C4-2B (cell line): ENCODE measurements around the gene SAXO2.
"Not testable (repeated sequence)": the region's sequence is repeated elsewhere in the genome, so short reads cannot be mapped to it uniquely, and the experiment has no call there.

Source experiments
- H3K27ac ChIP-seq: fragments of 450-650 bp; 2 replicates; pipeline ENCODE4 v1.5.1; 2017
- CTCF ChIP-seq: fragments of 450-650 bp; conservative IDR thresholded peaks from 2 replicates; pipeline ENCODE4 v1.5.1; 2017; ENCODE audit warnings: mild to moderate bottlenecking
- ZFX ChIP-seq: fragments of 450-650 bp; IDR thresholded peaks from 2 replicates; pipeline ENCODE4 v1.6.1; 2017

Gene SAXO2

GRCh38 chr15:82309802-82310201 lies 47.2 kb downstream of the SAXO2 start:
- no peak for TF ChIP-seq CTCF
- no peak for TF ChIP-seq ZFX
- no peak overlapping the region for H3K27ac ChIP-seq

- H3K27ac ChIP-seq, result not testable (repeated sequence)
These were observed 48.7 kb downstream of the SAXO2 start for GRCh38 chr15:82311321-82311720.

GRCh38 chr15:82312586-82313349 lies 50.1 kb downstream of the SAXO2 start:
- TF ChIP-seq CTCF (no peak), ZFX (no peak)
- H3K27ac ChIP-seq, result no peak overlapping the region

- TF ChIP-seq ZFX (no peak), CTCF (no peak)
- H3K27ac ChIP-seq, result no peak overlapping the region
These were observed 50.8 kb downstream of the SAXO2 start for GRCh38 chr15:82313446-82313845.

- not testable (repeated sequence) for H3K27ac ChIP-seq
These were observed 51.5 kb downstream of the SAXO2 start for GRCh38 chr15:82313951-82314768.

GRCh38 chr15:82314769-82315518 lies 52.3 kb downstream of the SAXO2 start:
- no peak for TF ChIP-seq ZFX
- TF ChIP-seq CTCF, result no peak
- no peak overlapping the region for H3K27ac ChIP-seq

GRCh38 chr15:82315519-82316246 lies 53.1 kb downstream of the SAXO2 start:
- no peak overlapping the region for H3K27ac ChIP-seq
- TF ChIP-seq CTCF, result no peak

- not testable (repeated sequence) for H3K27ac ChIP-seq
These were observed 53.9 kb downstream of the SAXO2 start for GRCh38 chr15:82316247-82317090.
